Measurements from ENCODE around the gene PHACTR1. TPM values are rescaled to one million over a fixed set of nuclear protein-coding genes. Genes with fewer than 3 reads are reported as not detected.

PHACTR1 gene
- total and polyA plus RNA-seq, 4 donors = 0.31 to 1.5 (median 0.79) TPM

GRCh38 chr6:12886961-12887775 lies 170.6 kb downstream of the PHACTR1 start:
- H3K4me3 ChIP-seq (ENCODE audit: low read depth in 1 of 3, low read length in 3 of 3) = no peak overlapping the region
- no peak overlapping the region for H3K9ac ChIP-seq (ENCODE audit: low read depth in 1 of 2, low read length in 2 of 2)
- no peaks in the 10 kb centered on the region for H3K4me1 ChIP-seq (ENCODE audit: control insufficient read depth in 4 of 4, insufficient read depth in 4 of 4, low read length in 3 of 4)
- H3K9me3 ChIP-seq (ENCODE audit: control insufficient read depth in 4 of 4, low read length in 3 of 4) = peaks cover 0 to 3% (median 0%) of the 10 kb centered on the region in 4 donors
- DNase-seq (ENCODE audit: low spot score) = no peak
- H3K36me3 ChIP-seq (ENCODE audit: control insufficient read depth in 4 of 4, insufficient read depth in 3 of 4, low read depth in 1 of 4, low read length in 3 of 4) = no peaks in the 10 kb centered on the region
- H3K27me3 ChIP-seq (ENCODE audit: control insufficient read depth in 4 of 4, insufficient read depth in 4 of 4, low read length in 3 of 4) = peaks cover 0 to 12% (median 2%) of the 10 kb centered on the region in 4 donors
- 61% methylated on average over 8 of the region's 8 CpGs for WGBS
- H3K27ac ChIP-seq (ENCODE audit: low read depth in 1 of 2, low read length in 2 of 2) = no peak overlapping the region
- TF ChIP-seq RAD21 (IDR thresholded peaks at IDR 0.05) (no peak), EGR1 (IDR thresholded peaks at IDR 0.05; ENCODE audit: low read depth in 2 of 2) (no peak), MAX (IDR thresholded peaks at IDR 0.05) (no peak), TAF1 (conservative IDR thresholded peaks at IDR 0.05) (no peak), SP1 (IDR thresholded peaks at IDR 0.05) (no peak), REST (IDR thresholded peaks at IDR 0.05) (no peak), YY1 (IDR thresholded peaks at IDR 0.05) (no peak), JUND (IDR thresholded peaks at IDR 0.05) (no peak), ATF3 (IDR thresholded peaks at IDR 0.05) (no peak), FOXA1 (IDR thresholded peaks at IDR 0.05) (no peak), RXRA (IDR thresholded peaks at IDR 0.05) (no peak), ZBTB33 (IDR thresholded peaks at IDR 0.05) (no peak), NR2F2 (IDR thresholded peaks at IDR 0.05) (no peak), GABPA (IDR thresholded peaks at IDR 0.05 in 1 of 2, conservative IDR thresholded peaks at IDR 0.05 in 1 of 2) (no peak), FOXA2 (IDR thresholded peaks at IDR 0.05) (no peak)

GRCh38 chr6:12890171-12890790 lies 173.7 kb downstream of the PHACTR1 start:
- 84% methylated on average over 9 of the region's 9 CpGs for WGBS
- no peaks in the 10 kb centered on the region for H3K27me3 ChIP-seq (ENCODE audit: control insufficient read depth in 4 of 4, insufficient read depth in 4 of 4, low read length in 3 of 4)
- H3K36me3 ChIP-seq (ENCODE audit: control insufficient read depth in 4 of 4, insufficient read depth in 3 of 4, low read depth in 1 of 4, low read length in 3 of 4) = no peaks in the 10 kb centered on the region
- DNase-seq (ENCODE audit: low spot score) = no peak
- no peak overlapping the region for H3K27ac ChIP-seq (ENCODE audit: low read depth in 1 of 2, low read length in 2 of 2)
- H3K4me3 ChIP-seq (ENCODE audit: low read depth in 1 of 3, low read length in 3 of 3) = no peak overlapping the region
- peaks cover 0 to 4% (median 0%) of the 10 kb centered on the region in 4 donors for H3K4me1 ChIP-seq (ENCODE audit: control insufficient read depth in 4 of 4, insufficient read depth in 4 of 4, low read length in 3 of 4)
- TF ChIP-seq GABPA (IDR thresholded peaks at IDR 0.05 in 1 of 2, conservative IDR thresholded peaks at IDR 0.05 in 1 of 2) = no peak
- TF ChIP-seq HNF4G (IDR thresholded peaks at IDR 0.05) = no peak
- no peak for TF ChIP-seq MAX (IDR thresholded peaks at IDR 0.05)
- peak in 1 of 2 donors; percentile 5 for TF ChIP-seq RAD21 (IDR thresholded peaks at IDR 0.05)
- TF ChIP-seq ATF3 (IDR thresholded peaks at IDR 0.05) = no peak
- peak; percentile 30 for TF ChIP-seq CTCF (IDR thresholded peaks at IDR 0.05; ENCODE audit: low read depth, low read length, missing input control)
- H3K9ac ChIP-seq (ENCODE audit: low read depth in 1 of 2, low read length in 2 of 2) = no peak overlapping the region
- H3K9me3 ChIP-seq (ENCODE audit: control insufficient read depth in 4 of 4, low read length in 3 of 4) = peaks cover 0 to 3% (median 0%) of the 10 kb centered on the region in 4 donors

All from liver (tissue), 9 donors.